ENCODE measurements around the gene SYNPO2. TPM values are rescaled to one million over a fixed set of nuclear protein-coding genes. Genes with fewer than 3 reads are reported as not detected.
"Not testable (repeated sequence)": the region's sequence is repeated elsewhere in the genome, so short reads cannot be mapped to it uniquely, and the experiment has no call there.

SYNPO2 gene
- total RNA-seq, 2 donors from 2014 or later, result 9.5 to 266 TPM

- intact Hi-C loops (cut with DNase I), result no loop called here
- H3K9me3 ChIP-seq, result no peaks in the 10 kb centered on the region
- DNase-seq, result no peak
- H3K4me1 ChIP-seq, result no peaks in the 10 kb centered on the region
- no peaks in the 10 kb centered on the region for H3K27me3 ChIP-seq
- no peak overlapping the region for H3K4me3 ChIP-seq
- no peaks in the 10 kb centered on the region for H3K36me3 ChIP-seq
- H3K9ac ChIP-seq (ENCODE audit: low read depth in 2 of 2, low read length in 2 of 2), result no peak overlapping the region
- H3K27ac ChIP-seq, result no peak overlapping the region
- no peak for TF ChIP-seq CTCF (IDR thresholded peaks at IDR 0.05)
Observed at GRCh38 chr4:118869808-118870342, 18.8 kb upstream of the SYNPO2 start.

DNA sequence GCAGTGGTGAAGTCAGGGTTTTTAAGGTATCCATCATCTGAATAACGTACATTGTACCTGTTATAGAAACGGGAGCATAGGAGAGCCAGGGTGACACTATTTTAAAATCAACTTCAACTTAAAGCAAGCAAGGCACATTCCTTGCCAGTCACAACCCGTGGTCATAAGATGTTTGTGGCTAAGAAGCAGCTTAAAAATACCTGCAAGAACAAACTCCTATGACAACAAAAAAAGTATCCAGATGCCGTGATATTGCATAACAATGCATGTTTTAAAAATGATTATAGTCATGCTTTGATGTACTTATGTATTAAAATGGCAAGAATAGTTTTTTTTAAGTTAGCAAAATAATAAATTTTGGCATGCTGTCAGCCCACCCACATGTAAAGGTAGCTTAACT is 16.5 kb upstream of the SYNPO2 start:
- Histone ChIP-seq H3K27ac (no peak overlapping the region), H3K4me1 (no peaks in the 10 kb centered on the region), H3K36me3 (no peaks in the 10 kb centered on the region), H3K9ac (ENCODE audit: low read depth in 2 of 2, low read length in 2 of 2) (no peak overlapping the region), H3K9me3 (no peaks in the 10 kb centered on the region), H3K27me3 (no peaks in the 10 kb centered on the region), H3K4me3 (no peak overlapping the region)
- no peak for DNase-seq
- no peak for TF ChIP-seq CTCF (IDR thresholded peaks at IDR 0.05)
- intact Hi-C loops (cut with DNase I), result no loop called here

DNA sequence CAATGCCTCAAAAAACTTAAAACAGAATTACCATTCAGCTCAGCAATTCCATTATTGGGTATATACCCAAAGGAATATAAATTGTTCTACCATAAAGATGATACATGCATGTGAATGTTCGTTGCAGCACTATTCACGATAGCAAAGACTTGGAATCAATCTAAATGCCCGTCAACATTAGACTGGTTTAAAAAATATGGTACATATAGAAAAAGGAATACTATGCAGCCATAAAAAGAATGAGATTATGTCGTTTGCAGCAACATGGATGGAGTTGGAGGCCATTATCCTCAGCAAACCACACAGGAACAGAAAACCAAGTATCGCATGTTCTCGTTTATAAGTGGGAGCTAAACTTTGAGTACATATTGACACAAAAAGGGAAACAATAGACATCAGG is 10.9 kb upstream of the SYNPO2 start:
- Histone ChIP-seq H3K4me3 (no peak overlapping the region), H3K4me1 (no peaks in the 10 kb centered on the region), H3K9me3 (no peaks in the 10 kb centered on the region), H3K36me3 (no peaks in the 10 kb centered on the region), H3K27me3 (no peaks in the 10 kb centered on the region), H3K9ac (ENCODE audit: low read depth in 2 of 2, low read length in 2 of 2) (no peak overlapping the region), H3K27ac (no peak overlapping the region)
- no peak for DNase-seq
- no peak for TF ChIP-seq CTCF (IDR thresholded peaks at IDR 0.05)
- intact Hi-C loops (cut with DNase I), result no loop called here

- H3K27me3 ChIP-seq; DNase-seq; H3K4me3 ChIP-seq; intact Hi-C loops (cut with DNase I); H3K27ac ChIP-seq; H3K36me3 ChIP-seq; H3K9me3 ChIP-seq; H3K4me1 ChIP-seq; H3K9ac ChIP-seq (ENCODE audit: low read depth in 2 of 2, low read length in 2 of 2): not testable (repeated sequence)
Observed at GRCh38 chr4:118878507-118878906, 10.1 kb upstream of the SYNPO2 start.

GRCh38 chr4:118879409-118879808 is 9.2 kb upstream of the SYNPO2 start:
- H3K9me3 ChIP-seq, result no peaks in the 10 kb centered on the region
- no peak overlapping the region for H3K9ac ChIP-seq (ENCODE audit: low read depth in 2 of 2, low read length in 2 of 2)
- H3K4me1 ChIP-seq, result no peaks in the 10 kb centered on the region
- no peaks in the 10 kb centered on the region for H3K27me3 ChIP-seq
- no peak for TF ChIP-seq CTCF (IDR thresholded peaks at IDR 0.05)
- H3K4me3 ChIP-seq, result no peak overlapping the region
- intact Hi-C loops (cut with DNase I), result no loop called here
- H3K36me3 ChIP-seq, result no peaks in the 10 kb centered on the region
- DNase-seq, result no peak
- no peak overlapping the region for H3K27ac ChIP-seq

DNA sequence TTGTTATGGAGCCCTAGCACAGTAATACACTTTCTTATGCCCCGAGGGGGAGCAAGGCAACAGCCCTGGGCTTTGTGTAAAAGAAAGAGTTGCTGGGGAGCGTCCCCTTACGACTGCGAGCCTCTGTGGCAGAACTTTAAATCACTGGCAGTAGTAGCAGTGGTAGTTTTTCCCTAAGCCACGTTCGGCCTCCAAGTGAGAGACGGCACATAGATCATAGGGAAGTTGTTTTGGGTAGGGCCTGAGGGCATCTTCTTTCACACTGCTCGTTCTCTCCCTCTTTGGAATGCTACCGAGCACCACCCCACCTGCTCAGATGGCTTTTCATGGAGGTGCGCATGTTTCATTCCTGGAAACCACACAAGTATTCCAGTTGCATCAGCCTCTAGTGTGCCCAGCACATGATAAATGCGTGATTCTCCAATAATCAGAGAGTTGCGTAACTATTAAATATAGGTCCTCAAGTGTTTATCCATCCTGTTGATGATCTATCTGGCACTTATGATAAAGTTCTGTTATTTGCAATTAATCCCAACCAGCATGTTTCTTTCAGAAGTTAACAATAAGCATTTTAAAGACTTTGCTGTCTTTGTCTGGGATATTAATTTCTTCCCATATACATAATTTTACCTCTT is 7.0 kb upstream of the SYNPO2 start:
- Histone ChIP-seq H3K36me3 (no peaks in the 10 kb centered on the region), H3K9ac (ENCODE audit: low read depth in 2 of 2, low read length in 2 of 2) (no peak overlapping the region), H3K9me3 (no peaks in the 10 kb centered on the region), H3K4me3 (no peak overlapping the region), H3K27ac (no peak overlapping the region), H3K4me1 (no peaks in the 10 kb centered on the region), H3K27me3 (no peaks in the 10 kb centered on the region)
- intact Hi-C loops (cut with DNase I), result no loop called here
- no peak for TF ChIP-seq CTCF (IDR thresholded peaks at IDR 0.05)
- no peak for DNase-seq

Measured in colonic mucosa (tissue), 4 donors.